Activated CD4-positive, CD25-positive, alpha-beta regulatory T cell treated with anti-CD3 and anti-CD28 coated beads, Interleukin-2, amount 50 U/mL, for 24 hours (primary cell): ENCODE data around the gene ZNF414.

Experiments
- ATAC-seq, 2 donors: fragments of 150-1000 bp; cut with Tn5 transposase; one replicate each; pipeline ENCODE4 v1.10.0; 2021; ENCODE audit warnings: mild to moderate bottlenecking in 1 of 2, moderate library complexity in 1 of 2

ZNF414 gene

GRCh38 chr19:8461891-8462290 is 52.1 kb downstream of the ZNF414 start:
- no peak for ATAC-seq

- ATAC-seq = no peak
Measured at GRCh38 chr19:8461376-8461775, 52.6 kb downstream of the ZNF414 start.

- no peak for ATAC-seq
Measured at GRCh38 chr19:8460516-8461298, 53.3 kb downstream of the ZNF414 start.
